SK-N-SH treated with all-trans-retinoic acid at 6 μM for 48 hours (cell line): ENCODE results near the gene AR.
"Not testable (repeated sequence)": the region's sequence is repeated elsewhere in the genome, so short reads cannot be mapped to it uniquely, and the experiment has no call there.

Source experiments
- ATAC-seq: fragments of 200-7000 bp; cut with Tn5 transposase; 3 replicates; pipeline ENCODE4 v1.9.1; 2020; ENCODE audit warnings: mild to moderate bottlenecking, moderate library complexity
- ARNTL ChIP-seq: fragments of 450-650 bp; formaldehyde crosslinking; IDR thresholded peaks from 2 replicates; pipeline ENCODE4 v1.5.0; 2020; ENCODE audit warnings: low read depth, mild to moderate bottlenecking, moderate library complexity, borderline replicate concordance
- CSDC2 ChIP-seq: fragments of 250-450 bp; sonication (Bioruptor Pico); IDR thresholded peaks from 2 replicates; pipeline ENCODE4 v1.5.0; 2020; ENCODE audit warnings: mild to moderate bottlenecking, moderate library complexity
- ESRRG ChIP-seq: fragments of 250-450 bp; sonication (Bioruptor Pico); IDR thresholded peaks from 2 replicates; pipeline ENCODE4 v1.6.1; 2021; ENCODE audit warnings: mild to moderate bottlenecking
- ISL1 ChIP-seq: fragments of 250-450 bp; sonication (Bioruptor Pico); IDR thresholded peaks from 2 replicates; pipeline ENCODE4 v2.1.2; 2022; ENCODE audit warnings: mild to moderate bottlenecking, moderate library complexity
- PPARA ChIP-seq: fragments of 250-450 bp; sonication (Bioruptor Pico); IDR thresholded peaks from 2 replicates; pipeline ENCODE4 v1.5.0; 2020; ENCODE audit warnings: mild to moderate bottlenecking, borderline replicate concordance
- RARB ChIP-seq: fragments of 250-450 bp; sonication (Bioruptor Pico); IDR thresholded peaks from 2 replicates; pipeline ENCODE4 v1.8.0; 2021; ENCODE audit warnings: mild to moderate bottlenecking, moderate library complexity
- TCF4 ChIP-seq: fragments of 250-450 bp; sonication (Bioruptor Pico); IDR thresholded peaks from 2 replicates; pipeline ENCODE4 v1.8.0; 2021; ENCODE audit warnings: mild to moderate bottlenecking, moderate library complexity, borderline replicate concordance
- TOX ChIP-seq: fragments of 250-450 bp; sonication (Bioruptor Pico); IDR thresholded peaks from 2 replicates; pipeline ENCODE4 v1.8.0; 2021; ENCODE audit warnings: mild to moderate bottlenecking, moderate library complexity, borderline replicate concordance
- ZNF70 ChIP-seq: fragments of 450-650 bp; formaldehyde crosslinking; IDR thresholded peaks from 2 replicates; pipeline ENCODE4 v1.5.0; 2020; ENCODE audit warnings: mild to moderate bottlenecking, moderate library complexity
- ZNF8 ChIP-seq: fragments of 450-650 bp; formaldehyde crosslinking; IDR thresholded peaks from 2 replicates; pipeline ENCODE4 v1.5.0; 2020; ENCODE audit warnings: mild to moderate bottlenecking, moderate library complexity
- TF ChIP-seq, protein P1 (sequence below): fragments of 250-450 bp; sonication (Bioruptor Pico); IDR thresholded peaks from 2 replicates; pipeline ENCODE4 v1.5.1; 2021; ENCODE audit warnings: mild to moderate bottlenecking, moderate library complexity
- TF ChIP-seq, protein P2 (sequence below): fragments of 250-450 bp; sonication (Bioruptor Pico); IDR thresholded peaks from 2 replicates; pipeline ENCODE4 v1.8.0; 2020; ENCODE audit warnings: mild to moderate bottlenecking, moderate library complexity, borderline replicate concordance
- TF ChIP-seq, protein P3 (sequence below): fragments of 250-450 bp; sonication (Bioruptor Pico); IDR thresholded peaks from 2 replicates; pipeline ENCODE4 v1.8.0; 2021; ENCODE audit warnings: low read depth, mild to moderate bottlenecking, moderate library complexity, borderline replicate concordance
- TF ChIP-seq, protein P4 (sequence below): fragments of 250-450 bp; sonication (Bioruptor Pico); IDR thresholded peaks from 2 replicates; pipeline ENCODE4 v1.5.1; 2020; ENCODE audit warnings: low read depth, mild to moderate bottlenecking, moderate library complexity
- TF ChIP-seq, protein P5 (sequence below): fragments of 250-450 bp; sonication (Bioruptor Pico); IDR thresholded peaks from 2 replicates; pipeline ENCODE4 v1.5.0; 2020; ENCODE audit warnings: mild to moderate bottlenecking, moderate library complexity

The AR gene

DNA sequence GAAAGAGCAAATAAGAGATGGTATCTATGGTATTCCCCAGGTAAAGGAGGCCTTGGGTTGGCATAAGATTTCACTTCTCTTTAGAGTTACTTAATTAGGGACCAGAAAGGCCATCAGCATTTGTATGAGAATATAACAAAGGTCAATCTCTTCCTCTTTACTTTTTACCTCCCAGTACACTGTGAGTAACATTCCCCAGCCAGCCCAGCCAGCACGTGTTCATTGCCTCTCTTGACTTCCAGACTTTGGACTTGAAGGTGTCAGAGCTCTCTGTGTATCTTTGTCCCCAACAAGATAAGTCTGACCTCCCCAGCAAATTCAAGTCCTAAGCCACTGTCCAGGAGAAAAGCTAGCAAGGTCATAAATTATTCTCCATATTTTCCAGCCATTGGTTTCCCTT, 110.5 kb downstream of the AR start:
- no peak for ATAC-seq
- no peak for TF ChIP-seq ARNTL
- TF ChIP-seq ISL1 (CRISPR knock-in tag): no peak
- no peak for TF ChIP-seq ESRRG (CRISPR knock-in tag)
- TF ChIP-seq TOX: no peak
- TF ChIP-seq, protein P1, sequence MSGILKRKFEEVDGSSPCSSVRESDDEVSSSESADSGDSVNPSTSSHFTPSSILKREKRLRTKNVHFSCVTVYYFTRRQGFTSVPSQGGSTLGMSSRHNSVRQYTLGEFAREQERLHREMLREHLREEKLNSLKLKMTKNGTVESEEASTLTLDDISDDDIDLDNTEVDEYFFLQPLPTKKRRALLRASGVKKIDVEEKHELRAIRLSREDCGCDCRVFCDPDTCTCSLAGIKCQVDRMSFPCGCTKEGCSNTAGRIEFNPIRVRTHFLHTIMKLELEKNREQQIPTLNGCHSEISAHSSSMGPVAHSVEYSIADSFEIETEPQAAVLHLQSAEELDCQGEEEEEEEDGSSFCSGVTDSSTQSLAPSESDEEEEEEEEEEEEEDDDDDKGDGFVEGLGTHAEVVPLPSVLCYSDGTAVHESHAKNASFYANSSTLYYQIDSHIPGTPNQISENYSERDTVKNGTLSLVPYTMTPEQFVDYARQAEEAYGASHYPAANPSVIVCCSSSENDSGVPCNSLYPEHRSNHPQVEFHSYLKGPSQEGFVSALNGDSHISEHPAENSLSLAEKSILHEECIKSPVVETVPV (CRISPR knock-in tag): no peak
- TF ChIP-seq CSDC2 (CRISPR knock-in tag): no peak

DNA sequence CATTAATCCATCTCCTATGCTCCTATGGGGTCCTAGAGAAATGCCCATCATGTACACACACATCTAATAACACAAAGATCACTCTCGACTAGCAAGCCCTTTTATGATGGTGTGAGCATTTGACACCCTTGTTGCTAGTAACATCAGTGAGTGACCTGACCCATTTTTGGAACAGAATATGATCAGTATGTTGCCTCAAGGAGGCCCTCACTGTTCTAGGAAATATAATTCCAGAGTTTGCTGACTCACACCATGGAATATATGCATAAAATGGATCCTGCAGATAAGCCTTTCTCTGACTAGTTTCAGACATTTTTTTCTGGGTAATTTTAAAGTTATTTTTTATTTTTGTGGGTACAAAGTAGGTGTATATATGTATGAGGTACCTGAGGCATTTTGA, 121.8 kb downstream of the AR start:
- TF ChIP-seq, protein P2, sequence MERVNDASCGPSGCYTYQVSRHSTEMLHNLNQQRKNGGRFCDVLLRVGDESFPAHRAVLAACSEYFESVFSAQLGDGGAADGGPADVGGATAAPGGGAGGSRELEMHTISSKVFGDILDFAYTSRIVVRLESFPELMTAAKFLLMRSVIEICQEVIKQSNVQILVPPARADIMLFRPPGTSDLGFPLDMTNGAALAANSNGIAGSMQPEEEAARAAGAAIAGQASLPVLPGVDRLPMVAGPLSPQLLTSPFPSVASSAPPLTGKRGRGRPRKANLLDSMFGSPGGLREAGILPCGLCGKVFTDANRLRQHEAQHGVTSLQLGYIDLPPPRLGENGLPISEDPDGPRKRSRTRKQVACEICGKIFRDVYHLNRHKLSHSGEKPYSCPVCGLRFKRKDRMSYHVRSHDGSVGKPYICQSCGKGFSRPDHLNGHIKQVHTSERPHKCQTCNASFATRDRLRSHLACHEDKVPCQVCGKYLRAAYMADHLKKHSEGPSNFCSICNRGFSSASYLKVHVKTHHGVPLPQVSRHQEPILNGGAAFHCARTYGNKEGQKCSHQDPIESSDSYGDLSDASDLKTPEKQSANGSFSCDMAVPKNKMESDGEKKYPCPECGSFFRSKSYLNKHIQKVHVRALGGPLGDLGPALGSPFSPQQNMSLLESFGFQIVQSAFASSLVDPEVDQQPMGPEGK (CRISPR knock-in tag): no peak

DNA sequence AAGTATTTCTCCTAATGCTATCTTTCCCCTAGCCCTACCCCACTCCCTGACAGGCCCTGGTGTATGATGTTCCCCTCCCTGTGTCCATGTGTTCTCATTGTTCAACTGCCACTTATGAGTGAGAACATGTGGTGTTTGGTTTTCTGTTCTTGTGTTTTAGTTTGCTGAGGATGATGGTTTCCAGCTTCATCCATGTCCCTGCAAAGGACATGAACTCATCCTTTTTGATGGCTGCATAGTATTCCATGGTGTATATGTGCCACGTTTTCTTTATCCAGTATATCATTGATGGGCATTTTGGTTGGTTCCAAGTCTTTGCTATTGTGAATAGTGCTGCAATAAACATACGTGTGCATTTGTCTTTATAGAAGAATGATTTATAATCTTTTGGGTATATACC, 126.9 kb downstream of the AR start:
- not testable (repeated sequence) for ATAC-seq

More for the DNA sequence above, 121.8 kb downstream of the AR start:
- no peak for ATAC-seq

DNA sequence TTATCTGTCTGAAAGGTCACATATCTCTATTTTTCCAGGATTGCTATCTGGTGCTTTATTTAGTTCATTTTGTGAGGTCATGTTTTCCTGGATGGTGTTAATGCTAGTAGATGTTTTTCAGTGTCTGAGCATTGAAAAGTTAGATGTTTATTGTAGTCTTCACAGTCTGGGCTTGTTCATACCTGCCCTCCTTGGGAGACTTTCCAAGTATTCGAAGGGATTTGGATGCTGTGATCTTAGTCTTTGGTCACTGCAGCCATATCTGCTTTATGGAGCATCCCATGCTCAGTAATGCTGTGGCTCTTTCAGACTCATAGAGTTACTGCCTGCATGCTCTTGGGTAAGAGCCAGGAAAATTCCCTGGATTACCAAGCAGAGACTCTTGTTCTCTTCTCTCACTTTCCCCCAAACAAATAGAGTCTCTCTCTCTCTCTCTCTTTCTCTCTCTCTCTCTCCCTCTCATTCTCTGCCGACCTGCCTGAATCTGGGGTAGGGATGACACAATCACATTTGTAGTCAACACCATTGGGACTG, 130.0 kb downstream of the AR start:
- TF ChIP-seq PPARA (CRISPR knock-in tag) (no peak), ZNF70 (CRISPR knock-in tag) (no peak)
- TF ChIP-seq, protein P3, sequence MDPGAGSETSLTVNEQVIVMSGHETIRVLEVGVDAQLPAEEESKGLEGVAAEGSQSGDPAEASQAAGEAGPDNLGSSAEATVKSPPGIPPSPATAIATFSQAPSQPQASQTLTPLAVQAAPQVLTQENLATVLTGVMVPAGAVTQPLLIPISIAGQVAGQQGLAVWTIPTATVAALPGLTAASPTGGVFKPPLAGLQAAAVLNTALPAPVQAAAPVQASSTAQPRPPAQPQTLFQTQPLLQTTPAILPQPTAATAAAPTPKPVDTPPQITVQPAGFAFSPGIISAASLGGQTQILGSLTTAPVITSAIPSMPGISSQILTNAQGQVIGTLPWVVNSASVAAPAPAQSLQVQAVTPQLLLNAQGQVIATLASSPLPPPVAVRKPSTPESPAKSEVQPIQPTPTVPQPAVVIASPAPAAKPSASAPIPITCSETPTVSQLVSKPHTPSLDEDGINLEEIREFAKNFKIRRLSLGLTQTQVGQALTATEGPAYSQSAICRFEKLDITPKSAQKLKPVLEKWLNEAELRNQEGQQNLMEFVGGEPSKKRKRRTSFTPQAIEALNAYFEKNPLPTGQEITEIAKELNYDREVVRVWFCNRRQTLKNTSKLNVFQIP (CRISPR knock-in tag): no peak
- TF ChIP-seq, protein P2 (CRISPR knock-in tag): no peak
- TF ChIP-seq, all 23 proteins: peak for 0
- ATAC-seq: no peak

DNA sequence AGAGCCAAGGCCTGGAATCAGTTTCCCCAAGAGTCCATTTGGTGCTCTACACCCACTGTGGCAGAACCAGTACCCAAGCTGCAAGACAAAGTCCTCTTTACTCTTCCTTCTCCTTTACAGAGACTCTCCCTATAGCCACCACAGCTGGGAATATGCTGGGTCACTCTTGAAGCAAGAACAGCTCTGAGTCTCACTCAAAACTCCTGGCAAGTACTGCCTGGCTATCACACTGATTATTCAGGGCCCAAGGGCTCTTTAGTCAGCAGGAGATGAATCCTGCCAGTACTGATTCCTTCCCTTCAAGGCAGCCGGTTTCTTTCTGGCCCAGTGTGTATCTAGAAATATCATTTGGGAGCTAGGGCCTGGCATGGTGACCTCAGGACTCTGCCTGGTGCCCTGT, 130.9 kb downstream of the AR start:
- no peak for TF ChIP-seq CSDC2 (CRISPR knock-in tag)
- TF ChIP-seq, protein P4, sequence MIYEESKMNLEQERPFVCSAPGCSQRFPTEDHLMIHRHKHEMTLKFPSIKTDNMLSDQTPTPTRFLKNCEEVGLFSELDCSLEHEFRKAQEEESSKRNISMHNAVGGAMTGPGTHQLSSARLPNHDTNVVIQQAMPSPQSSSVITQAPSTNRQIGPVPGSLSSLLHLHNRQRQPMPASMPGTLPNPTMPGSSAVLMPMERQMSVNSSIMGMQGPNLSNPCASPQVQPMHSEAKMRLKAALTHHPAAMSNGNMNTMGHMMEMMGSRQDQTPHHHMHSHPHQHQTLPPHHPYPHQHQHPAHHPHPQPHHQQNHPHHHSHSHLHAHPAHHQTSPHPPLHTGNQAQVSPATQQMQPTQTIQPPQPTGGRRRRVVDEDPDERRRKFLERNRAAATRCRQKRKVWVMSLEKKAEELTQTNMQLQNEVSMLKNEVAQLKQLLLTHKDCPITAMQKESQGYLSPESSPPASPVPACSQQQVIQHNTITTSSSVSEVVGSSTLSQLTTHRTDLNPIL: no peak
- no peak for TF ChIP-seq ARNTL
- TF ChIP-seq ZNF8 (CRISPR knock-in tag): no peak
- TF ChIP-seq RARB (CRISPR knock-in tag): no peak
- TF ChIP-seq TCF4 (CRISPR knock-in tag): no peak
- TF ChIP-seq, protein P1 (CRISPR knock-in tag): no peak
- TF ChIP-seq, protein P5, sequence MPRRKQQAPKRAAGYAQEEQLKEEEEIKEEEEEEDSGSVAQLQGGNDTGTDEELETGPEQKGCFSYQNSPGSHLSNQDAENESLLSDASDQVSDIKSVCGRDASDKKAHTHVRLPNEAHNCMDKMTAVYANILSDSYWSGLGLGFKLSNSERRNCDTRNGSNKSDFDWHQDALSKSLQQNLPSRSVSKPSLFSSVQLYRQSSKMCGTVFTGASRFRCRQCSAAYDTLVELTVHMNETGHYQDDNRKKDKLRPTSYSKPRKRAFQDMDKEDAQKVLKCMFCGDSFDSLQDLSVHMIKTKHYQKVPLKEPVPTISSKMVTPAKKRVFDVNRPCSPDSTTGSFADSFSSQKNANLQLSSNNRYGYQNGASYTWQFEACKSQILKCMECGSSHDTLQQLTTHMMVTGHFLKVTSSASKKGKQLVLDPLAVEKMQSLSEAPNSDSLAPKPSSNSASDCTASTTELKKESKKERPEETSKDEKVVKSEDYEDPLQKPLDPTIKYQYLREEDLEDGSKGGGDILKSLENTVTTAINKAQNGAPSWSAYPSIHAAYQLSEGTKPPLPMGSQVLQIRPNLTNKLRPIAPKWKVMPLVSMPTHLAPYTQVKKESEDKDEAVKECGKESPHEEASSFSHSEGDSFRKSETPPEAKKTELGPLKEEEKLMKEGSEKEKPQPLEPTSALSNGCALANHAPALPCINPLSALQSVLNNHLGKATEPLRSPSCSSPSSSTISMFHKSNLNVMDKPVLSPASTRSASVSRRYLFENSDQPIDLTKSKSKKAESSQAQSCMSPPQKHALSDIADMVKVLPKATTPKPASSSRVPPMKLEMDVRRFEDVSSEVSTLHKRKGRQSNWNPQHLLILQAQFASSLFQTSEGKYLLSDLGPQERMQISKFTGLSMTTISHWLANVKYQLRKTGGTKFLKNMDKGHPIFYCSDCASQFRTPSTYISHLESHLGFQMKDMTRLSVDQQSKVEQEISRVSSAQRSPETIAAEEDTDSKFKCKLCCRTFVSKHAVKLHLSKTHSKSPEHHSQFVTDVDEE (CRISPR knock-in tag): no peak
- TF ChIP-seq, all 23 proteins: peak for 0
- no peak for ATAC-seq
